ENCODE data around the gene DLGAP4. TPM values are rescaled to one million over a fixed set of nuclear protein-coding genes. Genes with fewer than 3 reads are reported as not detected.

DLGAP4 gene
- total and polyA plus RNA-seq, 9 of the 15 experiments (the other 6 are each of a cell fraction or from before 2014, with no cell fraction given) = 0.31 to 34.1 (median 4.5) TPM

GRCh38 chr20:36307412-36308325 lies 1.5 kb downstream of the DLGAP4 start:
- POLR2A ChIA-PET = no interaction called here
- CTCF ChIA-PET (ENCODE audit: low intra/inter-chr PET ratio) = no interaction called here

More at GRCh38 chr20:36307412-36308325, 1.5 kb downstream of the DLGAP4 start:
- H4K20me1 ChIP-seq (replicated peaks; ENCODE audit: control insufficient read depth, insufficient read depth, low read length) = peaks cover 15% of the 10 kb centered on the region
- no peaks in the 10 kb centered on the region for H3K36me3 ChIP-seq (ENCODE audit: control insufficient read depth, insufficient read depth, low read length)
- no peak overlapping the region for H2AFZ ChIP-seq (ENCODE audit: low read depth, low read length)
- 4% methylated on average over 17 of the region's 21 CpGs for WGBS (ENCODE audit: insufficient coverage, low coverage, missing lambda C conversion rate)
- intact Hi-C loops (cut with micrococcal nuclease) (no loop called here), in situ Hi-C loops (cut with MboI) (no loop called here)
- H3K79me2 ChIP-seq (ENCODE audit: control insufficient read depth, insufficient read depth, low read length) = no peaks in the 10 kb centered on the region
- DNase-seq (ENCODE audit: extremely low read depth in 1 of 4, low spot score in 3 of 4) (peak in 1 of 4 experiments; percentile 7), ATAC-seq (peak; percentile 33; the same call in 2 of the 3 replicates), FAIRE-seq (no peak)
- BruUV-seq (replicated peaks) = no TSS peak
- H3K4me3 ChIP-seq = no peak overlapping the region
- H3K9ac ChIP-seq (ENCODE audit: insufficient read depth in 1 of 2, low read depth in 2 of 2, low read length in 2 of 2) = no peak overlapping the region
- peaks cover 0 to 15% of the 10 kb centered on the region in 2 experiments; a peak in 2 of 5 replicates for H3K4me1 ChIP-seq (replicated peaks in 1 of 2; ENCODE audit: control insufficient read depth in 2 of 2, insufficient read depth in 2 of 2, low read length in 2 of 2)
- no peak overlapping the region for H3K27ac ChIP-seq (ENCODE audit: extremely low read depth, low read depth, low read length)
- no peak for TF ChIP-seq ZKSCAN1 (IDR thresholded peaks at IDR 0.05; ENCODE audit: low read depth, low read length)
- no peak for TF ChIP-seq GTF2E2 (tag; IDR thresholded peaks at IDR 0.05)
- no peak for TF ChIP-seq MEIS2 (IDR thresholded peaks at IDR 0.05; ENCODE audit: partially characterized antibody)
- no peak for TF ChIP-seq TAF9B (IDR thresholded peaks at IDR 0.05; ENCODE audit: partially characterized antibody)
- TF ChIP-seq HEY1 (CRISPR knock-in tag; IDR thresholded peaks at IDR 0.05; ENCODE audit: borderline replicate concordance) = no peak
- TF ChIP-seq KDM1A (IDR thresholded peaks at IDR 0.05) = no peak
- TF ChIP-seq ZNF277 (CRISPR knock-in tag; IDR thresholded peaks at IDR 0.05; ENCODE audit: borderline replicate concordance) = no peak
- no peak for TF ChIP-seq KLF13 (tag; IDR thresholded peaks at IDR 0.05; ENCODE audit: borderline replicate concordance, low read depth)
- TF ChIP-seq MLLT1 (IDR thresholded peaks at IDR 0.05) = no peak
- TF ChIP-seq ZKSCAN8 (CRISPR knock-in tag; IDR thresholded peaks at IDR 0.05) = no peak
- no peak for TF ChIP-seq XRCC3 (IDR thresholded peaks at IDR 0.05)
- no peak for TF ChIP-seq KLF6 (CRISPR knock-in tag; IDR thresholded peaks at IDR 0.05; ENCODE audit: borderline replicate concordance)
- TF ChIP-seq RBM14 (IDR thresholded peaks at IDR 0.05; ENCODE audit: borderline replicate concordance, insufficient read depth, low read depth, low read length) = no peak
- no peak for TF ChIP-seq FOXP1 (CRISPR knock-in tag; IDR thresholded peaks at IDR 0.05)
- TF ChIP-seq ZNF766 (CRISPR knock-in tag; conservative IDR thresholded peaks at IDR 0.05) = no peak
- no peak for TF ChIP-seq TCF7L2 (IDR thresholded peaks at IDR 0.05; ENCODE audit: low read depth, low read length)
- H3K27me3 ChIP-seq (ENCODE audit: control insufficient read depth in 2 of 2, insufficient read depth in 2 of 2, low read length in 2 of 2) = peaks cover 15 to 79% of the 10 kb centered on the region in 2 experiments; a peak in 4 of 5 replicates
- no peaks in the 10 kb centered on the region for H3K9me3 ChIP-seq (replicated peaks; ENCODE audit: control insufficient read depth, insufficient read depth, low read depth, low read length)
- no peaks in the 10 kb centered on the region for H3K9me1 ChIP-seq (ENCODE audit: control insufficient read depth, insufficient read depth, low read length)
- no peak overlapping the region for H3K4me2 ChIP-seq (ENCODE audit: insufficient read depth, low read length)

Data from K562 (cell line).